GM12878 (cell line): ENCODE results near the gene SPRN. TPM values are rescaled to one million over a fixed set of nuclear protein-coding genes. Genes with fewer than 3 reads are reported as not detected.

Source experiments
- ATAC-seq: fragments of 200-7000 bp; cut with Tn5 transposase; 3 replicates; pipeline ENCODE4 v1.9.1; 2020; ENCODE audit warnings: mild to moderate bottlenecking, moderate library complexity
- BruUV-seq: library from RNA; stranded (reverse); fragments of 400-500 nt; replicated peaks from 2 replicates; lab custom pipeline; 2021; lab: Mats Ljungman, UMichigan
- CTCF ChIA-PET: fragments of 300-600 bp; sonication (Branson Sonifier 250); formaldehyde crosslinking; extraction: SDS; loops from one replicate; lab custom pipeline; 2021; ENCODE audit warnings: inconsistent platforms; lab: Yijun Ruan, JAX
- POLR2A ChIA-PET: fragments of 350-600 bp; formaldehyde crosslinking; extraction: SDS; loops from one replicate; lab custom pipeline; 2021; ENCODE audit warnings: inconsistent platforms; lab: Charles Lee
- RAD21 ChIA-PET: fragments of 300-600 bp; sonication (Branson Sonifier 250); formaldehyde crosslinking; loops from one replicate; lab custom pipeline; 2023; ENCODE audit warnings: antibody characterized with exemption; ENCODE audit not compliant: unreplicated experiment; lab: Charles Lee
- SMC1A ChIA-PET: fragments of 300-600 bp; sonication (Branson Sonifier 250); formaldehyde crosslinking; loops from one replicate; lab custom pipeline; 2023; ENCODE audit not compliant: unreplicated experiment, uncharacterized antibody; lab: Charles Lee
- DNase-seq: peaks from one replicate; pipeline ENCODE4 v3.0.0-alpha.2; 2011; ENCODE audit warnings: low read depth, low spot score
- FAIRE-seq: peaks from 3 replicates; lab custom pipeline; 2011; peaks lifted over from hg19 to GRCh38; lab: Jason Lieb, UNC
- H2AFZ ChIP-seq: 2 replicates; pipeline ENCODE4 v1.6.0; 2011; ENCODE audit warnings: low read depth, low read length, control low read depth; ENCODE audit not compliant: control insufficient read depth
- H3K27ac ChIP-seq: 2 replicates; pipeline ENCODE4 v1.5.1; 2011; ENCODE audit warnings: control low read depth; ENCODE audit not compliant: control insufficient read depth, insufficient read depth
- H3K27me3 ChIP-seq, 2 experiments: replicated peaks in 1 of 2; 2 replicates each; pipeline versions ENCODE4 v1.6.0 to v1.6.1; 2011; ENCODE audit warnings: low read length in 1 of 2; ENCODE audit not compliant: control insufficient read depth in 2 of 2, insufficient read depth in 2 of 2
- H3K36me3 ChIP-seq, 2 experiments: 2 replicates each; pipeline ENCODE4 v1.5.1; 2011; ENCODE audit warnings: low read length in 1 of 2; ENCODE audit not compliant: control insufficient read depth in 2 of 2, insufficient read depth in 2 of 2
- H3K4me1 ChIP-seq: 2 replicates; pipeline ENCODE4 v1.6.1; 2011; ENCODE audit warnings: mild to moderate bottlenecking, low read length, moderate library complexity, mixed read lengths; ENCODE audit not compliant: control insufficient read depth, insufficient read depth
- H3K4me2 ChIP-seq: 2 replicates; pipeline ENCODE4 v1.6.0; 2011; ENCODE audit warnings: control low read depth; ENCODE audit not compliant: control insufficient read depth, insufficient read depth
- H3K4me3 ChIP-seq: fragments of 200-600 bp; sonication (generic); 2 replicates; pipeline ENCODE4 v1.5.1; 2016
- H3K79me2 ChIP-seq: 2 replicates; pipeline ENCODE4 v1.6.0; 2011; ENCODE audit warnings: low read length; ENCODE audit not compliant: control insufficient read depth, insufficient read depth
- H3K9ac ChIP-seq: 2 replicates; pipeline ENCODE4 v1.8.0; 2011; ENCODE audit warnings: low read length, control low read depth, mixed read lengths; ENCODE audit not compliant: control insufficient read depth, insufficient read depth
- H3K9me3 ChIP-seq: replicated peaks from 3 replicates; pipeline ENCODE4 v1.5.1; 2011; ENCODE audit warnings: mild to moderate bottlenecking, low read length; ENCODE audit not compliant: control insufficient read depth, insufficient read depth
- H4K20me1 ChIP-seq: 2 replicates; pipeline ENCODE4 v1.6.0; 2011; ENCODE audit not compliant: control insufficient read depth, insufficient read depth
- JUNB ChIP-seq: IDR thresholded peaks from 2 replicates; pipeline ENCODE4 v1.6.1; 2016; ENCODE audit warnings: antibody characterized with exemption, mild to moderate bottlenecking
- MXI1 ChIP-seq: fragments of 150-350 bp; IDR thresholded peaks from 2 replicates; pipeline ENCODE4 v1.6.1; 2011; ENCODE audit warnings: low read depth, mild to moderate bottlenecking, inconsistent platforms, low read length, improper control_type of control experiment
- MYC ChIP-seq: IDR thresholded peaks from 2 replicates; pipeline ENCODE4 v1.6.1; 2011; ENCODE audit warnings: mild to moderate bottlenecking, low read length, moderate library complexity, inconsistent platforms; ENCODE audit not compliant: insufficient read depth, insufficient replicate concordance, insufficient read length, severe bottlenecking
- PAX8 ChIP-seq: fragments of 450-650 bp; IDR thresholded peaks from 2 replicates; pipeline ENCODE4 v1.6.1; 2017; ENCODE audit warnings: mild to moderate bottlenecking, moderate library complexity
- RB1 ChIP-seq: fragments of 450-650 bp; formaldehyde crosslinking; IDR thresholded peaks from 2 replicates; pipeline ENCODE4 v1.6.1; 2017; ENCODE audit warnings: mild to moderate bottlenecking, borderline replicate concordance
- RUNX3 ChIP-seq: IDR thresholded peaks from 2 replicates; pipeline ENCODE4 v1.6.1; 2012; ENCODE audit warnings: low read length, inconsistent platforms
- whole genome bisulfite sequencing: methylation state at CpG from one replicate; pipeline ENCODE4 v1.1.6; 2016; ENCODE audit warnings: low lambda C conversion rate; ENCODE audit not compliant: insufficient replicate concordance, insufficient coverage; ENCODE audit errors: missing lambda C conversion rate; 5-methylcytosine and 5-hydroxymethylcytosine counted together
- in situ Hi-C: fragments of 300-500 bp; cut with MboI; formaldehyde crosslinking; loops from 9 replicates; pipeline ENCODE4 v1.14.3; 2018; ENCODE audit warnings: mixed read lengths
- intact Hi-C: fragments of 100-400 bp; cut with micrococcal nuclease; formaldehyde crosslinking; loops from one replicate; pipeline ENCODE4 v1.14.2; 2022; ENCODE audit not compliant: unreplicated experiment
- polyA plus RNA-seq, 11 experiments: library from polyadenylated mRNA; depleted of rRNA in 4 of 11; unstranded in 6 of 11; stranded (reverse) in 5 of 11; fragments of >200 nt; fragmentation: Nextera tagmentation in 4 of 11; fragmentation: Illumina TruSeq in 1 of 11; extraction: Ambion mirVana in 4 of 11; extraction: Trizol in 1 of 11; gene quantifications; 1 replicate in 1 of 11; 2 replicates in 10 of 11; pipeline versions ENCODE4 v1.2.1 to v1.2.3, GENCODE V29; 2011 to 2016; ENCODE audit warnings: inconsistent platforms in 2 of 11, missing spikeins in 2 of 11, low read depth in 1 of 11
- total RNA-seq, 4 experiments: library from RNA; depleted of rRNA in 3 of 4; stranded (reverse); fragments of >200 nt in 3 of 4; fragmentation: Illumina TruSeq in 1 of 4; extraction: Trizol in 1 of 4; gene quantifications; 2 replicates each; pipeline versions ENCODE4 v1.2.1 to v1.2.3, GENCODE V29; 2013 to 2021

SPRN gene
- total and polyA plus RNA-seq, 10 of the 15 experiments (the other 5 are each of a cell fraction or from before 2014, with no cell fraction given), result 0.03 to 0.96 (median 0.46) TPM; not detected in 6

DNA sequence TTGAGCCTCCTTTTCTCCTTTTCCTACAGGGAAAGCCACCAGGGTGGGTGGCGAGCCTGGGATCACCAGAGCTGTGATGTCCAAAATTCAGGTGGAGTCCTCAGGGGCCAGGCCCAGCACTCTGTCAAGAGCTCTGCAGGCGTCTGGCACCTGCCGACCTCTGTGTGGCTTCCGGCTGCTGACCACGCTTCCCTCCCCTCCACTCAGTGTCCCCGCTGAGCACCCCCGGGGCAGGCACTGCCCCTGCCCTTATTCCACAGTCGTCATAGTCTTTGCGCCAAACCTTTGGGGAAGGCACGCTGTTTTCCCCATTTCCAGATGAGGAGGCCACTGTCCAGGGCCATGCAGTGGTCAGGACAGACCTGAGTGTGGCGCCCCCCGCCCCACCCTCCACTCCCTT, 22.9 kb downstream of the SPRN start:
- CTCF ChIA-PET, result interaction anchor here (0.7 to 1.3 kb wide), 4 partner anchors 14 to 95 kb away, joined by 3 to 7 read pairs (median 4); no protein-coding TSS in a partner anchor

DNA sequence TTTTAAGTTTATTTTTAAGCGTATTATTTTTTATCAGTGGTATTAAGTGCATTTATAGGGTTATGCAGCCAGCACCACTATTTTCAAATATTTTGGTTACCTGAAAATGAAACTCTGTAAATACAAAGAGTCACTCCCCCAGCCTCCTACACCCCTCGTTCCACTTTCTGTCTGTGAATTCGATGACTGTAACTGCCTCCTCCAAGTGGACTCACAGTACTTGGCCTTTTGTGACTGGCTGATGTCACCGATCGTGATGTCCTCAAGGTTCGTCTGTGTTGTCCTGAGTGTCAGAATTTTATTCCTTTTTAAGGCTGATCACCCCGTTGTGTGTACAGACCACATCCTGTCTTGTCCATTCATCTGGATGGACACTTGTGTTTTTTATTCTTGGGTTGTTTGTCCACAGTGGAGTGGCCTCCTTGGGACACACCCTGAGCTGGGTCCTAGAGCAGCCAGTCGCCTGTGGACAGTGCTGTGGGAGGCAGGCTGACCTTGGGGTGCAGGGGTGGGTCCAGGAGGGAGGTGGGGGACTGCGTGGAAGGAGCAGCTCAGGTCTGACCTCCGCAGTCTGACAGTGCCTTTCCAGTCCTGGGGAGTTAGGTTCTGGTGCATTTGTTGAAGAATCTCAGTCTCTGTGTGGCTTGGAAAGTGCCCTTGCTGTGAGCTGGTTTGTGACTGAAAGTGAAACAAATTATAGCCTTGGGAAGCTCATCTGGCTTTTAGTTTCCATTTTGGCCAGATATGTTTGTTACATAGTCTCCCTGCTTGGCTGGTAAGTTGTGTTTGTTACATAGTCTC, 23.6 kb downstream of the SPRN start:
- no peak overlapping the region for H2AFZ ChIP-seq
- peak overlapping the region; percentile 57 for H3K4me3 ChIP-seq
- peak overlapping the region; percentile 100 for H3K4me2 ChIP-seq
- TSS peak; percentile 28 for BruUV-seq
- peaks cover 27% of the 10 kb centered on the region for H3K4me1 ChIP-seq
- ChIA-PET SMC1A (interaction anchor here (1.0 to 2.7 kb wide), 6 partner anchors 11 to 71 kb away, joined by 3 to 21 read pairs (median 4); no protein-coding TSS in a partner anchor), POLR2A (interaction anchor here (1.5 to 1.8 kb wide), 2 partner anchors 11 to 23 kb away, joined by 4 to 17 read pairs; no protein-coding TSS in a partner anchor), CTCF (interaction anchor here (0.7 to 1.3 kb wide), 4 partner anchors 13 to 94 kb away, joined by 3 to 7 read pairs (median 4); no protein-coding TSS in a partner anchor), RAD21 (interaction anchor here (0.7 to 1.3 kb wide), 7 partner anchors 10 to 71 kb away, joined by 3 to 16 read pairs (median 4); partner anchors contain the start of genes ECHS1, FUOM and PAOX)
- H4K20me1 ChIP-seq, result peaks cover 3% of the 10 kb centered on the region; the same call in 1 of the 2 replicates
- H3K36me3 ChIP-seq, result peaks cover 15 to 19% of the 10 kb centered on the region in 2 experiments; a peak in 3 of 4 replicates
- peak overlapping the region; percentile 92 for H3K27ac ChIP-seq
- H3K79me2 ChIP-seq, result peaks cover 14% of the 10 kb centered on the region
- no peak for TF ChIP-seq MYC
- 0 out of 2 replicates have a peak, but pooled peaks have one; percentile 3 for TF ChIP-seq RUNX3
- TF ChIP-seq MXI1, result 0 out of 2 replicates have a peak, but pooled peaks have one; percentile 10
- TF ChIP-seq JUNB, result peak; percentile 45
- no peak for TF ChIP-seq RB1
- WGBS, result 34% methylated on average over 9 of the region's 10 CpGs
- intact Hi-C loops (no loop called here), in situ Hi-C loops (no loop called here)
- no peaks in the 10 kb centered on the region for H3K27me3 ChIP-seq
- H3K9me3 ChIP-seq, result no peaks in the 10 kb centered on the region
- DNase-seq, result peak; percentile 63
- peak; percentile 98 for FAIRE-seq
- peak overlapping the region; percentile 76 for H3K9ac ChIP-seq
- ATAC-seq, result peak; percentile 91

More for the DNA sequence above, 22.9 kb downstream of the SPRN start:
- no peak overlapping the region; the same call in 1 of the 2 replicates for H3K4me3 ChIP-seq
- in situ Hi-C loops (no loop called here), intact Hi-C loops (no loop called here)
- ATAC-seq (peak; percentile 7), DNase-seq (no peak), FAIRE-seq (no peak)
- POLR2A ChIA-PET, result interaction anchor here (0.7 to 1.8 kb wide), 3 partner anchors 11 to 124 kb away, joined by 4 to 17 read pairs (median 5); no protein-coding TSS in a partner anchor
- no peak overlapping the region for H2AFZ ChIP-seq
- peak overlapping the region; percentile 92 for H3K27ac ChIP-seq
- no TSS peak for BruUV-seq
- H3K4me1 ChIP-seq, result peaks cover 32% of the 10 kb centered on the region
- H4K20me1 ChIP-seq, result peaks cover 3% of the 10 kb centered on the region; the same call in 1 of the 2 replicates
- RAD21 ChIA-PET, result interaction anchor here (0.8 to 1.3 kb wide), 6 partner anchors 11 to 72 kb away, joined by 3 to 16 read pairs (median 4); partner anchors contain the start of genes FUOM and PAOX
- H3K27me3 ChIP-seq, result no peaks in the 10 kb centered on the region
- SMC1A ChIA-PET, result interaction anchor here (1.0 to 2.7 kb wide), 6 partner anchors 11 to 72 kb away, joined by 3 to 21 read pairs (median 4); no protein-coding TSS in a partner anchor
- peaks cover 10% of the 10 kb centered on the region for H3K79me2 ChIP-seq
- no peak for TF ChIP-seq PAX8
- no peak overlapping the region for H3K9ac ChIP-seq
- peaks cover 13 to 19% of the 10 kb centered on the region in 2 experiments; a peak in 3 of 4 replicates for H3K36me3 ChIP-seq
- H3K9me3 ChIP-seq, result no peaks in the 10 kb centered on the region
- 66% methylated on average over 12 of the region's 12 CpGs for WGBS
- H3K4me2 ChIP-seq, result peak overlapping the region; percentile 100
